Stomach (tissue), 4 donors: ENCODE measurements around the gene FAM149B1.

Experiments used
- CTCF ChIP-seq, 7 experiments: fragments of 450-650 bp in 4 of 7; fragments of 200-600 bp in 3 of 7; sonication (generic) in 3 of 7; IDR thresholded peaks; one replicate each; pipeline ENCODE4 v1.5.1; 2016 to 2019; ENCODE audit warnings: antibody characterized with exemption in 7 of 7, control low read depth in 2 of 7, mild to moderate bottlenecking in 1 of 7
- EP300 ChIP-seq: sonication (generic); formaldehyde crosslinking; IDR thresholded peaks from one replicate; pipeline ENCODE4 v1.6.1; 2017; ENCODE audit warnings: antibody characterized with exemption
- POLR2A ChIP-seq, 4 donors: fragments of 450-650 bp; IDR thresholded peaks; one replicate each; pipeline ENCODE4 v1.6.1; 2016; ENCODE audit warnings: antibody characterized with exemption in 4 of 4, control low read depth in 2 of 4, mild to moderate bottlenecking in 1 of 4, moderate library complexity in 1 of 4

- TF ChIP-seq CTCF (IDR thresholded peaks at IDR 0.05) (no peak), POLR2A (IDR thresholded peaks at IDR 0.05) (no peak), EP300 (no peak)
Measured at GRCh38 chr10:73183667-73184281, 15.9 kb downstream of the FAM149B1 start.
